ENCODE measurements around the gene EXOC5.

The EXOC5 gene

GRCh38 chr14:57161583-57162234, 107.0 kb downstream of the EXOC5 start:
- DNase-seq, result no peak

- no peak for DNase-seq
Observed at GRCh38 chr14:57160333-57160732, 108.4 kb downstream of the EXOC5 start.

GRCh38 chr14:57153286-57153685, 115.4 kb downstream of the EXOC5 start:
- no peak for DNase-seq
